H1 (cell line): Measurements from ENCODE around the gene SLC39A2. TPM values are rescaled to one million over a fixed set of nuclear protein-coding genes. Genes with fewer than 3 reads are reported as not detected.

Experiments
- BACH1 ChIP-seq: IDR thresholded peaks from 2 replicates; pipeline ENCODE4 v1.6.1; 2012; ENCODE audit warnings: low read length, improper control_type of control experiment
- GTF2F1 ChIP-seq: IDR thresholded peaks from 2 replicates; pipeline ENCODE4 v1.6.1; 2012; ENCODE audit warnings: low read depth, low read length, improper control_type of control experiment, borderline replicate concordance
- JUN ChIP-seq: IDR thresholded peaks from 2 replicates; pipeline ENCODE4 v1.6.1; 2011; ENCODE audit warnings: low read depth, mild to moderate bottlenecking, improper control_type of control experiment, low read length
- POU5F1 ChIP-seq: IDR thresholded peaks from 2 replicates; pipeline ENCODE4 v1.6.1; 2011; ENCODE audit warnings: low read depth, mild to moderate bottlenecking, low read length, moderate library complexity
- polyA plus RNA-seq, 7 experiments: library from polyadenylated mRNA; depleted of rRNA in 3 of 7; stranded (reverse) in 5 of 7; unstranded in 2 of 7; fragments of >200 nt in 5 of 7; fragments of 200-250 nt in 2 of 7; gene quantifications; 1 replicate in 5 of 7; 2 replicates in 1 of 7; 4 replicates in 1 of 7; pipeline versions ENCODE4 v1.2.1 to v1.2.3, GENCODE V29; 2011 to 2013; ENCODE audit warnings: missing spikeins in 2 of 7, mixed read lengths in 2 of 7
- total RNA-seq: library from RNA; stranded (reverse); fragmentation: NEBNext Ultra II Directional; extraction: Animal tissue kit (Norgen Biotek cat#: 25700); gene quantifications from 2 replicates; pipeline ENCODE4 v1.2.1, GENCODE V29; 2021

The SLC39A2 gene
- total and polyA plus RNA-seq, 2 of the 8 experiments (the other 6 are each of a cell fraction or from before 2014, with no cell fraction given) = 0.14 to 0.22 TPM

GRCh38 chr14:21030531-21030930 lies 31.4 kb downstream of the SLC39A2 start (continued):
- TF ChIP-seq GTF2F1 (no peak), POU5F1 (no peak), JUN (no peak), BACH1 (no peak)
